ENCODE data around the gene JADE2.
"Not testable (repeated sequence)": the region's sequence is repeated elsewhere in the genome, so short reads cannot be mapped to it uniquely, and the experiment has no call there.

JADE2 gene

DNA sequence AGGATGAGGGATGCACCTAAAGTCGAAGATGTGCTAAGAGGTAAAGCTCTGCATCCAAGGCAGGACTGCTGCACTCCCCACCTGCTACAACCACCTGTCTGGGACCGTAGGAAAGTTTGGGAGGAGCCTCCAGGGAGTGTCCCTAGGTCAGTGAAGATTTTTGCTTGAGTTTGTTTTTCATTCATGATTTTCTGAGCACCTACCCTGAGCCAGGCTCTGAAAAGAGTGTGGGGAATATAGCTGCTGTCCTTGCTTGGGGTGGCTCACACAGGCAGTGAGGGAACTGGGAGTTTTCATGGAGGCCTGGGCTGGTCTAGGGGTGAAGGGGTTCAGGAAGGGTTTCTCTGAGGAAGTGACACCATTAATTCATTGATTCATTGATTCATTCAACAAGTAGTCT, 58.3 kb downstream of the JADE2 start:
- no peak for DNase-seq (ENCODE audit: extremely low read depth in 1 of 2, low read depth in 1 of 2)

DNA sequence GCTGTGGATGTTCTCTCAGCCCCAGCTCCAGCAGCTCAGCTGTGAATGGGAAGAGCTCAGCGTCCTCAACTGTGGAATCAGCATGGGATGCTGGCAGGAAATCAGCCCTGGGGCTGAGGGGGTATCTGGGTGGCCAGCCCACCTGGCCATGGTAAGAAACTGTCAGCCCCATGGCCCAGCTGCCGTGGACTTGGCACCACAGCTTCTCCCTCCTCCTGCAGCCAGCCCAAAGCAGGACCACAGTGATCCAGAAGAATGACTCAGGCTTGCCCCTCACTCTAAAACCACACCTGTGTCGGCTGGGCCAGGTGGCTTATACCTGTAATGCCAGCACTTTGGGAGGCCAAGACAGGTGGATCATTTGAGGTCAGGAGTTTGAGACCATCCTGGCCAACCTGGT, 59.2 kb downstream of the JADE2 start:
- DNase-seq (ENCODE audit: extremely low read depth in 1 of 2, low read depth in 1 of 2), result no peak

DNA sequence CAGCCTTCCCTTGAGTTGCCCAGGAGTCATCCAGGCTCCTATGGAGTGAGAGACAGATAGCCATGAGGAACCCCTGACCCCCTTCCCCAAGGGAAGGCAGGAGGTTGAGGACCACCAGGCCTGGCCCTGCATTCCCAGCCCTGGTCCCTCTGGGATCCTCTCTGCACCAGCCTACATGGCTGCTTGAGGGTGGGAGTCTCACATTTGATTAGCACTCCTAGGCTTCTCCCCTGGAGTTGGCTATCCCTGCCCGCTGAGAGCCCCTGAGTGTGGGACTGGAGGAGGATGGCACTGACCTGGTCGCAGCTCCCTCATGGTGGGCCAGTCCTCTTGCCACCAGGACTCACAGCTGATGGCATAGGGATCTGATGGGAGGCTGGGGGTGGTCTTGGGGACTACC, 60.5 kb downstream of the JADE2 start:
- no peak for DNase-seq (ENCODE audit: extremely low read depth in 1 of 2, low read depth in 1 of 2)

DNA sequence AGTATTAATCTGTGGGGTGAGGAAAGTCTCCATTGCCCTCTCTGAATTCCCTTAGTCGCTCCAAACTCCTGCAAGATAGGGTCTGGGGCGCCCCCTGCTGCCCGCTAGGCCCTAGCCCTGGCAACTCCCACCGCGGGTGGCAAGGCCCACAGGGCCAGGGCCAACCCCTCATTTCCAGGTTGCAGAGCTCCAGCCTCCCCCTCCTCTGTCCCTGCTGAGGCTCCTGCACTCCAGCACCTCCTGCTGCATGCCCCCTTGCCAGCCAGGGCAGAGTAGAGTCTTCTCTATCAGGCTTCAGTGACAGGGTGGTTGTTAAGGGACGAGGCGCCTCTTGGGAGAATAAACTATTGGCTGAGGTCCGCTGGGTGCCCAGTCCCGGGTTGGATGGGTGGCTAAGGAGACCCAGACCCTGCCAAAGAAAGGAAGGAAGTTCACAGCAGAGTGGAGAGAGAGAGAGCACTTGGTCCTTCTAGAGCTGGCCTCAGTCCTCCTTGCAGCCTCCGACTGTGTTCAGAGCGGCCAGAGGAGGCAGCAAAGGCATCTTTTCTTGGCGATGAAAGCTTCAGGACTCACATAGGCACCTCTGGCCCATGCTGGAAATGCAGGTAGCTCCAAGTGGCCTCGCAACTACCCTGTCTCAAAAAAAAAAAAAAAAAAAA, 61.5 kb downstream of the JADE2 start:
- DNase-seq (ENCODE audit: extremely low read depth in 1 of 2, low read depth in 1 of 2), result peak; percentile 48 to 75

DNA sequence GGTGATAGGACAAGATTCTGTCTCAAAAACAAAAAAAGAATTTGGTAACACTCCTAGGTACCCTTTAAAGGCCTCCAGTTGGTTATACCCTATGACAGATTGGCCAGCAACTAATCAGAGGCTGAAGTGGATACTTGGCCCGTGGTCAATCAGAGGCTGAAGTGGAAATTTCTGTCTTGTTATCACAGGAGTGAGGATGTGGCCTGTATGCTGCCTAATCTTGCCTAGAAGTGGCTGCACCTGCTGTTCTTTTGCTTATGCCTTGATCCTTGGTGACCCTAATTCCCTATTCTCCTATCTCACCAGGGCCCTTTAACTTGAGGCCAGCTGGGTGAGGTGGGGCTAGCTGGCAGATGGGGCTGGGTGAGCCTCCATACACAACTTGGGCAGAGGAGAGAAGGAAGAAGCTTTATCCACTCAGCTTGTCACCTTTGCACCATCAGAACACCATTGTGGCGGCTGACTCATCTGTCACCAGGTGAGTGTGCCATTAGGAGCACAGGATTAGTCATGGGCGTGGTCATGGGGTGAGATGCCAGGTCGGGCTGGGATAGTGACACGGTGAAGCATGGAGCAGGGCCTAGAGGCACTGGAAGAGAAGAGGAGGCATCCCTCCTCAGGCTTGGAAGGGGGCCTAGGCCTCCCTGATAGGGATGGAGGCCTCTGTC, 65.7 kb downstream of the JADE2 start:
- DNase-seq (ENCODE audit: extremely low read depth in 1 of 2, low read depth in 1 of 2), result no peak

DNA sequence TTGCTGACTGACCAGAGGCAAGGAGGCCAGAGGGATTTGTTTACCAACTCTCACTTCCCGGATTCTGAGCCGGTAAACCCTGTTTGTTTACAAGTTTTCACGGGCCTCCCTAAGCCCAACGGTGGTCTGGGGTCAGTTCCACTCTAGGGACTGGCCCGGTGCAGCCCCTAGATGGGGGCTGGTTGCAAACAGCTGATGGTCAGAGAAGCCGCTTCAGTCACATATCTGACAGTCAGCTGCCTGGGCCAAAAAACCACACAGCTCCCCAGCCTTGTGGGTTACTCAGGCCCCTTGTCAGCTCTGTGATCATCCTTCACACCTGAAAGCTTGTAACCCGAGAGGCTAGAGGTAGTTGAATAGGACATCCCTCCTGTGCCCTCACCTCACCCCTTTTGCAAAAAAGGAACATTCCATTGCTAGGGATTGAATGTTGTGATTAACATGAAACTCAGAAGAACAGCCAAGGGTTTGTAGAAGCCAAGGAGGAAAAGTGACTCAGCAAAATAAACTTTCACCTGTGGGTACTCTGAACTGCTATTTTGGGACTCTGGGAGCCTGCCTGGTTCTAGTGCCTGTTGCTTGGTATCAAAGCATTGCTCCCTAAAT, 66.8 kb downstream of the JADE2 start:
- DNase-seq (ENCODE audit: extremely low read depth in 1 of 2, low read depth in 1 of 2), result no peak

DNA sequence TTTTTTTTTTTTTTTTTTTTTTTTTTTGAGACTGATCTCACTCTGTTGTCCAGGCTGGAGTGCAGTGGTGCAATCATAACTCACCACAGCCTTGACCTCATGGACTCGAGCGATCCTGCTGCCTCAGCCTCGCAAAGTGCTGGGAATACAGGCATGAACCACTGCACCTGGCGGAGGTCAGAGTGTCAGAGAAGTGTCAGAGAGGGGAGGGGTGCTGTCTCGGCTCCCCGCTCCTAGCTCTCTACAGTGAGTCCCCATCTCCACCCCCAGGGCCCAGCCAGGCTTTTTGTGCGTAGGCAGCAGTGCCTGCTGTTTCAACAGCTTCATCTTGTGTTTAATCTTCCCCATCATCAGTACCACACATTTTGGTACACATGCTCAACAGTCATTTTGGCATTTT, 68.9 kb downstream of the JADE2 start:
- no peak for DNase-seq (ENCODE audit: extremely low read depth in 1 of 2, low read depth in 1 of 2)

DNA sequence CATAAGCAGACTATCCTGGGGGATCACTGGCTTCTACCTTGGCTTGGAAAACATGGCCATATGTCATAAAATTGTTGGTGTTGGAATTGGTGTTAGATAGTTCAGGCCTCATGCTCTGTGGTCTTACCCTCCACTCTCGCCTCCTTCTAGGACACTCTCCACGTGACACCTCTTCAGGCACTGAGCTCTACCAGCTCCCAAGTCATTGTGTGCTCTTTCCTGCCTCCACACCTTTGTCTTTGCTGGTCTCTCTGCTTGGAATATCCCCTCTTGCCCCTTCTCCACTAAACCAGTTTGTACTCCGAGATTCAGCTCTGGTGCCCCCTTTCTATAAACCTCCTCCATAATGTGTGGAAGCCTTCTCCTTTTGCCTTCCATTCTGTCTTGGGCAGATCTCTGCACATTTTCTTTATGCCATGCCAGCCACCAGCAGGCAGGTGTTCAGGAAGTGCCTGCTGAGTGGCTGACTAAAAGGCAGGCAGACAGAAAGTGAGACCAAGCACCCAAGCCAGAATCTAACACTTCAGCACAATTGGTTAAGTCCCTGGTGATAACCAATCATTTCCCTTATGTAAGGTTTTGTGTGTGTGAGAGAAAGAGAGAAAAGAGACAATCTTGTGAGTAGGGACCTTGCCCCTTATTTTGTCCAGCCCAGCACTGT, 69.5 kb downstream of the JADE2 start:
- DNase-seq (ENCODE audit: extremely low read depth in 1 of 2, low read depth in 1 of 2), result no peak

DNA sequence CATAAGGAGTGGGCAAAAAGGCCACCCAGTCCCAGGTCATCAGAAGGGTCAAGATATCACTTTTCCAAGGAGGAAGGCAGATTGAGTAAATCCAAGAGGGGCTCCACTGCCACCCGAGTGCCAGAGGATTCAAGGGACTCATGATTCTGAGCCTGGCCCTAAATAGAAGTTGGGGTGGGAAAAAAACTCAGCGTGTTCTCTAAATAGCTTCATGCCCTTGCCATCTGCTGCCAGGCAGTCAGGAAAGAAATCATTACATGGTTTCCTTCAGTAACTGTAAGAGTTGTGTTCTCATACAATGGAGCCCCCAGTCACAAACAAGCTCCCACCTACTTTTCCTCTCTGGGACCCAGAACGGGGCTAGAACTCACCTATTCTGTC, 70.0 kb downstream of the JADE2 start:
- DNase-seq (ENCODE audit: extremely low read depth in 1 of 2, low read depth in 1 of 2), result no peak

DNA sequence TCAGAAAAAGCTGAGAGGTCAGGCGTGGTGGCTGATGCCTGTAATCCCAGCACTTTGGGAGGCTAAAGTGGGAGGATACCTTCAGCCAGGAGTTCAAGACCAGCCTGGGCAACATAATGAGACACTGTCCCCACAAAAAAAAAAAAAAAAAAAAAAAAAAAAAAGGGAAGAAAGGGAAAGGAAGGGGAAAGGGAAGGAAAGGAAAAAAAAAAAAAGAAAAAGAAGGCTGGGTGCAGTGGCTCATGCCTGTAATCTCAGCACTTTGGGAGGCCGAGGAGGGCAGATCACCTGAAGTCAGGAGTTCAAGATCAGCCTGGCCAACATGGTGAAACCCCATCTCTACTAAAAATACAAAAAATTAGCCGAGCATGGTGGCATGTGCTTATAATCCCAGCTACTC, 74.3 kb downstream of the JADE2 start:
- not testable (repeated sequence) for DNase-seq (ENCODE audit: extremely low read depth in 1 of 2, low read depth in 1 of 2)

DNA sequence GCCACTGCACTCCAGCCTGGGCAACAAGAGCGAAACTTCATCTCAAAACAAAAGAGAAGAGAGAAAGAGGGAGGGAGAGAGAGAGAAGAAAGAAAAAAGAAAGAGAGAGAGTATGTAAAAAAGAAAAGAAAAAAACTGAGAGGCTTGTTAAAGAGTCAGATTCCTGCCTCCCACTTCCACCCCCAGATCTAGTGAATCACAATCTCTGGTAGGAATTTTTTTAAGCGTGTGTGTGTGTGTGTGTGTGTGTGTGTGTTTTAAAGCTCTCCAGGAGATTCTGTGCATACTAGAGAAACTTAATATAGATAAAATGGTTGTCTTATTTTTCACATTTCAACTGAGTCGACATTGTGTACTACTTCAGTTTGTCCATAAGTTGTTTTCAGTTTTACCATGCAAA, 75.1 kb downstream of the JADE2 start:
- no peak for DNase-seq (ENCODE audit: extremely low read depth in 1 of 2, low read depth in 1 of 2)

DNA sequence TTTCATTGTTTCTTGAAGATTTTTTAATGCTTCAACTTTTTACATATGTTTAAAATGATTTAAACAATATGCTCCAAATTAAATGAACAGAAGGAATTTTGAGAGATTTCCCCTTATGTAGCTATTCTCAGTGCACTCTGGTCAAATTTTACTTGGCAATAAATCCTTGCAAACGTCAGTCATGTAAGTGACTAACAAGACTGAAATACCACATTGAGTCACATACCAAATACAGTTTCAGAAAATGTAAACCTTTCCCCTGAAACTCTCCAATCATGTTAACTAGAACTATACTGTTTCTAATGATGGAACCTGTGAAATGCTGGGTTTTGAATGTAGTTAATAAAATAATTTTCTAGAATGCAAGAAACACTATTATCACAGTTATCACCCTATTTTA, 77.6 kb downstream of the JADE2 start:
- DNase-seq (ENCODE audit: extremely low read depth in 1 of 2, low read depth in 1 of 2), result no peak

DNA sequence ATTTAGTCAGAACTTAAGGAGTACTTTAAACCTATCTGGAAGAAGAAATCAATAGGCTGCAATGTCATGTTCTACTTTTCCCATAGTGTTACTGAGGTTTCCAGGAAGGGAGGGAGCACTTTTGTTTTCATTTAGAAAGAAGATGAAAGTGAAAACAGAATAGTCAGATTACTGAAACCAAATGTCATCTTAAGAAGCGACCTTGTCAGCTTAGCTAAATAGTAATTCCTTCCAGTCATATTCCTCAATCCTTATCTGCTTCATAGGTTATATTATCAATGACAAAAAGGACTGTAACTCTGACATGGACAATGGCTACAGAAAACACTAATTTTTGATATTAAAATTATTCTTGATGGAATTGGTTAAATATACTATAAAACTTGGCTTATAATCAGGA, 79.4 kb downstream of the JADE2 start:
- no peak for DNase-seq (ENCODE audit: extremely low read depth in 1 of 2, low read depth in 1 of 2)

DNA sequence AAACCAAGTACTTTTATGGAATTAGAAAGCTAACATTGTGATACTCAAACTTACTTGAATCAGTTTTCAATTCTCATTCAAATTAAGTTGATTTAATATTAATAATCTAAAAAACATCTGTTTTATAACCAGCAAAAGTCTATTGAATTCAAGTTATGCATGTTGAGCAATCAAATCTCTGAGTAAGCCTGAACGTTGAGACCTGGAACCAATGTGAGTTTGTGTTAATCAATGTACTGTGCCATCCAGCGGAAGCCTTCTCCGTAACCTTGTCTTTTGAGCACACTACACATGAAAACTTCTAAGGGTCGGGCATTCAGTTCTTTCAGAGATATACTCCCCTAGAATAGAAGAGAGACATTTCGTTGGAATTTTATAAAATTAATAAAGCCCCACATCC, 81.3 kb downstream of the JADE2 start:
- DNase-seq (ENCODE audit: extremely low read depth in 1 of 2, low read depth in 1 of 2), result no peak

DNA sequence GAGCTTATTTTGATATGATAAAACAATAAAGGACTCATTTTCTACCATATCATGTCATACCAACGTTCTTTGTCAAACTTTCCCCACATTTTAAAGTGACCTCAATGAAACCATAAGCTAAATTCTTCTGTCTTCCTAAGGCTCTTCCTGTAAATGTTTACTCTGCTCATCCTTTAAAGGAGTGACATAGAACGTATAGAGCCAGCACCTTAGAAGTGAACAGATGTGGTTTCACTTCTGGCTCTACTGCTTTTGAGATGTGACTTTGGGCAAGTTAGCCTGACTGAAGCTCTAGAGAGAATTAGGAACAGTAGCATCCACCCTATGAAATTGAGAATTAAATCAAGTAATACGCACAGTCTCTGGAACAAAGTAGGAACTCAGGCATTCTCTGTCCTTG, 83.1 kb downstream of the JADE2 start:
- DNase-seq (ENCODE audit: extremely low read depth in 1 of 2, low read depth in 1 of 2), result no peak

DNA sequence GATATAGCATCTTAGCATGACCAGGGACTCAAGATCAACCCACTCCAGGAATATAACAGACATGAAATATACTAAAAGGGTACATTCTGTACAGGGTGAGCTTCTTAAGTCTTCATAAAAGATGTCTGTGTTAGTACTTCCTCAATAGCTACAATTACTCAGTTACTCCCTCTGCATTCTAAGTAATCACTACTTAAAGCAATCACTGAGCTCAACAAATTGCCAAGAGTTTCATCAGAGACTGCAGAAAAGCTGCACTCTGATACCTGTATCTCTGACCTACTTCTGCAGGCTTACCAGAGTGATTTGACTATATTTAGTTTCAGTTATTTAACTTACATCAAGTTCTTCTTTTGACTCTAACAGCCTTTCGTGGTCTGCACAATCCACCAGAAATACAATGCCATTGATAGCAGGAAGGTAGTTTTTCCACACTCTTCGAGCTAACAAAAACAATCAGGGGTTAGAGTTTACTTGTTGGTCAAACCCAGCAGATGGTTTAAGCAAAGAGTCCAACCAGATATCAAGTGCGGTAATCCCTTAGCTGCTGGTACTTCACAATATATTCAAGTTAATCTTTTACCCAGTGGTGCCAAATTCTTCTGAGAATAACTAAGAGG, 83.9 kb downstream of the JADE2 start:
- DNase-seq (ENCODE audit: extremely low read depth in 1 of 2, low read depth in 1 of 2), result no peak

DNA sequence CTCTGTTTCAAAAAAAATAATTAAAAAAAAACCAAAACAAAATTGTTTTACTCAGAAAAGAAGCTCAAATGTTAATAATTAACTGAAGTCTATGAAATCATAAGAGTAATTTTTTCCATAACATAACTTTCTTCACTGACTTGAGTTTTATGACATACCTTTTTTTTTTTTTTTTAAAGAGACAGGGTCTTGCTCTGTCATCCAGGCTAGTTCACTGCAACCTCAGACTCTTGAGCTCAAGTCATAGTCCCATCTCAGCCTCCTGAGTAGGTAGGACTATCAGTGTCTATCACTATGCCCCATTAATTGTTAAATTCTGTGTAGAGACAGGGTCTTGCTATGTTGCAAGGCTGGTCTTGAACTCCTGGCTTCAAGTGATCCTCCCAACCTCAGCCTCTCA, 85.3 kb downstream of the JADE2 start:
- no peak for DNase-seq (ENCODE audit: extremely low read depth in 1 of 2, low read depth in 1 of 2)

DNA sequence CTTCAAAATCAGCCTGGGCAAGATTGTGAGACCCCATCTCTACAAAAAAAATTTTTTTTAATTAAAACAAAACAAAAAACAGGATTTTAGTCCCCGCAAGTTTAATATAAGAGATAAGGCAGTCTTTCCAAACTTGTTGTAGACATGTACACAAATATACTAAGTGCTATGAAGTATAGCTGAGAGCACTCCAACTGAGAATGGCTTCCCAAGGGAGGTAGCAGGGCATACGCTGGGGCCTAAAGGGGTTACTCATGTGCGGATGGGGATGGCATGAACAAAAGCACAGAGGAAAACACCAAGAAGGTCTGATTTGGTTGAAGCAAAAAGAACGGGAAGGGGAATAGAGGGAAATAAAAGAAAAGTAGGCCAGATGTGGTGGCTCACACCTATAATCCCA, 86.0 kb downstream of the JADE2 start:
- no peak for DNase-seq (ENCODE audit: extremely low read depth in 1 of 2, low read depth in 1 of 2)

DNA sequence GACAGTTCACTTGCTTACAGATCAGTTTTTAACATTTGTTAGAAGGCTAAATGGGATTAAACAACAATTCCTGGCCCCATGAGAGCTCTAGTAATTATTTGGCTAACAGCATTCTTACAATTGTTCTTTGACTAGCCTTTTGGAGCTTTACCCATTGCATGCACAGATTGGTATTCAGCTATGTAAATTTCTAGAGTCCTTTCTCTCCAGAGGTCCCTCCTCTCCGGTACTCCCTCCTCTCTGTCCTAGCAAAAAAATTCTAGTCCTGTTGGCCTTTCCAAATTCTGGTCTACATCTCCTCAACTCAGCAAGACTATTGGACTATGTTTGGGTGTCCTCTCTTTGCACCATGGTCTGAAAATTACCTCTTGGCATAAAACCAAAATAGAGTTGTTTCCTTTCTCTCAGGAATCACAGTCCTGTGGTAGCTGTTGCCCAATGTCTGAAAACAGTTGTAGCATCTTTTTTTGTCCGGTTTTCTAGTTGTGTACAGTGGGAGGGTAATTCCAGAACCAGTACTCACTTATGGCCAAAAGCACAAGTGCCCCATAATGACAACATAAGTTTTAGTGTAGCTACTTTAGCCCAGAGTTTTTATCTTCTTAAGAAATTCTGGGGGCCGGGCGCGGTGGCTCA, 89.1 kb downstream of the JADE2 start:
- DNase-seq (ENCODE audit: extremely low read depth in 1 of 2, low read depth in 1 of 2), result no peak

DNA sequence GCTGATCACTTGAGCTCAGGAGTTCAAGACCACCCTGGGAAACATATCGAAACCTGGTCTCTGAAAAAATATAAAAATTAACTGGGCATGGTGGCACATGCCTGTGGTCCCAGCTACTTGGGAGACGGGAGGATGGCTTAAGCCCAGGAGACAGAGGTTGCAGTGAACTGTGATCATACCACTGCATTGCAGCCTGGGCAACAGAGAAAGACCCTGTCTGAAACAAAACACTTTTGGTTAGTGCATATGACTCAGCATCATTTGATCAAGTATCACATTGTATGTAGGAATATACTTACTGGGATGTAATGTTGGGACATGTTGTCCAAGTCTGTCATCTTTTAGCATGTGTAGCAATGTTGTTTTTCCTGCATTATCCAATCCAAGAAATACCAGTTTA, 95.2 kb downstream of the JADE2 start:
- no peak for DNase-seq (ENCODE audit: extremely low read depth in 1 of 2, low read depth in 1 of 2)

DNA sequence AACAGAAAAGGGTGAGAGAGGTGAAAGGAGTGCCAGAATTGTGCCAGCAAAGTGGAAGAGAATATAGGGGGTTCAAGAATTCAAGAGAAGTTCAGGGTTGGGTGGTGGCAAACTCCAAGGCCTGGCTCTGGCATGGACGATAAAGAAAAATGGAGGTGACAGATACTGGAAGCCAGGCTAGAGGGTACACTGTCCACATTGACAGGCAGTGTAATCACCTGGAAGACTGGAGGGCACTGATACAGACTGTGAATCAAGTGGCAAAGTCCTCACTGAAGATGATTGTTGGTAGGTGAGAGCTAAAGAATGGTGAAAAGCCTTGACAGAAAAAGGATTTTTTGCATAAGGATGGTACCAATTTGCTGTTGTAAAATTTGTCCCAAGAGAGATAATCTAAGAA, 100.1 kb downstream of the JADE2 start:
- no peak for DNase-seq (ENCODE audit: extremely low read depth in 1 of 2, low read depth in 1 of 2)
